ENCODE measurements around the gene PAXIP1. TPM values are rescaled to one million over a fixed set of nuclear protein-coding genes. Genes with fewer than 3 reads are reported as not detected.

Gene PAXIP1
- total RNA-seq, 1 donor from 2014 or later = 27.7 TPM

DNA sequence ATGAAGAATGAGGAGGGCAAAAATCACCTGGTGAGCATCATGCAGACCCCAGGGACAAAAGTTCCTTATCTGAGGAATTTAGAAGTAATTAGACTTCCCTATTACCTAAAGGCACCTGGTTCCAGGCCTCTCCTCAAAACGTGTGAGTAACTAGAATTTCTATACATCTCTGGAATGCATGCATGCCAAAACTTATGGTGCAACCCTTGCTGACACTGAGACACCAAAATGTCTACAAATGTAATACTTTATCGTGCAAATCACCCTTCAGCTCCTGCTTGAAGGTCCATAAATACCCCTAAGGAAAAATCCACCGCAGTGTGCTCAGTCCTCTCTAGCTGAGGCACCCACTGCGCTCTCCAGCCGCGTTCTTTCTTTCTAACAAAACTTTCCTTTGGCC, 84.2 kb downstream of the PAXIP1 start:
- peaks cover 25% of the 10 kb centered on the region for H3K27me3 Mint-ChIP-seq
- no peak overlapping the region for H3K4me3 Mint-ChIP-seq (ENCODE audit: low read depth)
- peaks cover 8% of the 10 kb centered on the region for H3K4me1 Mint-ChIP-seq (ENCODE audit: low read depth)
- TF ChIP-seq, protein P1, sequence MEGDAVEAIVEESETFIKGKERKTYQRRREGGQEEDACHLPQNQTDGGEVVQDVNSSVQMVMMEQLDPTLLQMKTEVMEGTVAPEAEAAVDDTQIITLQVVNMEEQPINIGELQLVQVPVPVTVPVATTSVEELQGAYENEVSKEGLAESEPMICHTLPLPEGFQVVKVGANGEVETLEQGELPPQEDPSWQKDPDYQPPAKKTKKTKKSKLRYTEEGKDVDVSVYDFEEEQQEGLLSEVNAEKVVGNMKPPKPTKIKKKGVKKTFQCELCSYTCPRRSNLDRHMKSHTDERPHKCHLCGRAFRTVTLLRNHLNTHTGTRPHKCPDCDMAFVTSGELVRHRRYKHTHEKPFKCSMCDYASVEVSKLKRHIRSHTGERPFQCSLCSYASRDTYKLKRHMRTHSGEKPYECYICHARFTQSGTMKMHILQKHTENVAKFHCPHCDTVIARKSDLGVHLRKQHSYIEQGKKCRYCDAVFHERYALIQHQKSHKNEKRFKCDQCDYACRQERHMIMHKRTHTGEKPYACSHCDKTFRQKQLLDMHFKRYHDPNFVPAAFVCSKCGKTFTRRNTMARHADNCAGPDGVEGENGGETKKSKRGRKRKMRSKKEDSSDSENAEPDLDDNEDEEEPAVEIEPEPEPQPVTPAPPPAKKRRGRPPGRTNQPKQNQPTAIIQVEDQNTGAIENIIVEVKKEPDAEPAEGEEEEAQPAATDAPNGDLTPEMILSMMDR (IDR thresholded peaks at IDR 0.05; ENCODE audit: unreplicated experiment) = no peak
- no peak for DNase-seq (ENCODE audit: low spot score, unreplicated experiment)
- peaks cover 3% of the 10 kb centered on the region for H3K9me3 Mint-ChIP-seq (ENCODE audit: low read depth)
- no peak overlapping the region for H3K27ac Mint-ChIP-seq
- H3K36me3 Mint-ChIP-seq (ENCODE audit: insufficient read depth) = no peaks in the 10 kb centered on the region

DNA sequence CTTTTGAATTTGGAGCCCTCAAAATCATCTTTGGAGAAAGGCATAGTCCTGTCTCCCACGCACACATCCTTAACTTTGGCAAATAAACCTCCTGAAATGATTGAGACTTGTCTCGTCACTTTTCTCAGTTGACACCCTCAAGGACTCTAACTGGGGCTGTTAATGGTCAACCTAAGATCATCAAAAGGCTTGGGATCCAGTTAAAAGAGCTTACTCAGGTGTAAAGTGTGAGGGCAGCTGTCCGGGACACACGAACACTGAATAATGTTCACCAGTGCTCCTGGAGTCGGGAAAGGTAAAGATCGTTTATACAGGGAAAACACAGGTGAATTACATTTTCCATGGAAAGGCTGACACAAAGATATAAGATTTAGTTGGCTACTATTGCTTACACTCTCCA, 84.7 kb downstream of the PAXIP1 start:
- Mint-ChIP-seq H3K36me3 (ENCODE audit: insufficient read depth) (no peaks in the 10 kb centered on the region), H3K9me3 (ENCODE audit: low read depth) (peaks cover 3% of the 10 kb centered on the region), H3K27ac (no peak overlapping the region), H3K27me3 (peaks cover 25% of the 10 kb centered on the region), H3K4me3 (ENCODE audit: low read depth) (no peak overlapping the region), H3K4me1 (ENCODE audit: low read depth) (peaks cover 9% of the 10 kb centered on the region)
- TF ChIP-seq, protein P1 (IDR thresholded peaks at IDR 0.05; ENCODE audit: unreplicated experiment) = no peak
- no peak for DNase-seq (ENCODE audit: low spot score, unreplicated experiment)

DNA sequence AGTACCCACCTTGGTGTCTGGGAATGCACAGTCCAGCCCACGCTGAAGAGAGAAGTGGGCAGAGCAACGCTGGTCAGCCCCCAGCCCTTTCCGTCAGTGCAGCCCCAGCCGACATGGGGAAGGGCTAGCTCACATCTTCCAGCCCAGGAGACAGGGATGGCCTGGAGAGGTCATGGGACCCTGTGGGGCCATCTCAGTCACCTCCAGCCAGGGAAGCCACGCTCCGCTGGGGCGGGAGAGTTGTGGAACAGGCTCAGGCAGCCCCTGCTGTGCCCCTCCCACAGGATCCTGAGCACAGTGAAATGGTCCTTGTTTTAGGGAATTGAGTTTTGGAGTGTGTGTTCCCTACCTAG, 85.1 kb downstream of the PAXIP1 start:
- DNase-seq (ENCODE audit: low spot score, unreplicated experiment) = no peak
- H3K36me3 Mint-ChIP-seq (ENCODE audit: insufficient read depth) = no peaks in the 10 kb centered on the region
- peaks cover 3% of the 10 kb centered on the region for H3K9me3 Mint-ChIP-seq (ENCODE audit: low read depth)
- H3K4me1 Mint-ChIP-seq (ENCODE audit: low read depth) = peaks cover 9% of the 10 kb centered on the region
- no peak overlapping the region for H3K4me3 Mint-ChIP-seq (ENCODE audit: low read depth)
- TF ChIP-seq, protein P1 (IDR thresholded peaks at IDR 0.05; ENCODE audit: unreplicated experiment) = no peak
- peaks cover 25% of the 10 kb centered on the region for H3K27me3 Mint-ChIP-seq
- no peak overlapping the region for H3K27ac Mint-ChIP-seq

DNA sequence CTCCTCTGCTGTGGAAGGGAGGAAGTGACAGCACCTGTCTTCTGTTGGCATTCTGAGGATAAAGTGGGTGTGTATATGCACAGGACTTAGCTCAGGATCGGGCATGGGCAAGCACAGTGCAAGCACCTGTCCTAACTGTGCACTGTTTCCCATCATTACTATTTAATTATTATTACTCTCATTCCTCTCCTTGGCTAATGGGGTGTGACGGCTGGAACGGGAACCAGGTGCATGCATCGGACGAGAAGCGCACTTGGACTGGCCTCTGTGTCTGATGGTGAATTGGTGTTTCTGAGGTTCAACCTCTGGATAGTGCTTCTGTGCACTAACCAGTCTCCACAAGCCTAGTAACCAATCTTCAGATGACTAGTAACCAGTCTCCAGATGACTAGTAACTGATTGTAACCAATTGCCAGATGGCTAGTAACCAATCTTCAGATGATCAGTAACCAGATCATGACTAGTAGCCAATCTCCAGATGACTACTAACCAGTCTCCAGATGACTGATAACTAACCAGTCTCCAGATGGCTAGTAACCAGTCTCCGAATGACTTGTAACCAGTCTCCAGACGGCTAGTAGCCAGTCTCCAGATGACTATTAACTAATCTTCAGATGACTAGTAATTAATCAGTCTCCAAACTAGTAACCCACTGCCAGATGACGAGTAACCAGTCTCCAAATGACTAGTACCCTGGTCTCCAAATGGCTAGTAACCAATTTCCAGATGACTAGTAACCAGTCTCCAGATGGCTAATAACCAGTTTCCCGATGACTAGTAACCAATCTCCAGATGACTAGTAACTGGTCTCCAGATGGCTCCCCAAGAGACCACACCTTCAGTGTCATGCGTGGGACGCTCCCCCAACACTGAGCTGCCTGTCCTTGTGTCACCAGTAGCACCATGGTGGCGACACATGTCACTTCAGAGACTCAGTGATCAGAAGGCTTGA, 85.8 kb downstream of the PAXIP1 start:
- peaks cover 28% of the 10 kb centered on the region for H3K27me3 Mint-ChIP-seq
- H3K4me1 Mint-ChIP-seq (ENCODE audit: low read depth) = peaks cover 9% of the 10 kb centered on the region
- H3K4me3 Mint-ChIP-seq (ENCODE audit: low read depth) = no peak overlapping the region
- no peaks in the 10 kb centered on the region for H3K36me3 Mint-ChIP-seq (ENCODE audit: insufficient read depth)
- no peaks in the 10 kb centered on the region for H3K9me3 Mint-ChIP-seq (ENCODE audit: low read depth)
- no peak for DNase-seq (ENCODE audit: low spot score, unreplicated experiment)
- TF ChIP-seq, protein P1 (IDR thresholded peaks at IDR 0.05; ENCODE audit: unreplicated experiment) = no peak
- H3K27ac Mint-ChIP-seq = no peak overlapping the region

DNA sequence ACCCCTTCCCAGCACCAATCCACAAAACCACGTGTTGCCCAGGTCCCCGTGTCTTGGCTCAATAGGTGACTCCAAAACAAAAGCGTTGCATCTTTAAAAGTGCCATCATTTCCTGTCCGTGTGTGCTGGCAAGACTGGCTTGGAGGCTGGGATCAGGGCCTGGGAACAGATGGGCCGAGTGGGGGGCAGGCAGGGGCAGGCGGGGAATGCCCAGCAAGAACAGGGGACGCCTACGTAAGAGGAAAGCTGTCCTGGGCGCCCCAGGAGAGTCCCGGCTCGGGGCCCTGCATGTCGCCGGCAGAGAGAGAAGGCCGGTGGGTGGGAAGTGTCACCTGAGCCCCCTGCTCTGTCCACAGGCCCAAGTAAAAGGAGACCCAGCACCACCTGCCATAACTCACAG, 86.5 kb downstream of the PAXIP1 start:
- Mint-ChIP-seq H3K27me3 (peaks cover 29% of the 10 kb centered on the region), H3K9me3 (ENCODE audit: low read depth) (peaks cover 1% of the 10 kb centered on the region), H3K27ac (no peak overlapping the region), H3K4me1 (ENCODE audit: low read depth) (peaks cover 9% of the 10 kb centered on the region), H3K36me3 (ENCODE audit: insufficient read depth) (peaks cover under 1% of the 10 kb centered on the region), H3K4me3 (ENCODE audit: low read depth) (no peak overlapping the region)
- TF ChIP-seq, protein P1 (IDR thresholded peaks at IDR 0.05; ENCODE audit: unreplicated experiment) = no peak
- no peak for DNase-seq (ENCODE audit: low spot score, unreplicated experiment)
